IPS-NIHi11 (cell line): Measurements from ENCODE around the gene OAT.
A peak's percentile ranks its signal among the peaks of the same experiment; 100 is the strongest.

ENCODE experiments used
- DNase-seq: peaks from one replicate; pipeline ENCODE4 v3.0.0; 2012; ENCODE audit warnings: mixed read lengths, low spot score

The OAT gene

GRCh38 chr10:124402273-124402672 is 16.4 kb downstream of the OAT start:
- DNase-seq, result no peak

GRCh38 chr10:124401633-124402032 is 17.1 kb downstream of the OAT start:
- no peak for DNase-seq

GRCh38 chr10:124394583-124394982 is 24.1 kb downstream of the OAT start:
- no peak for DNase-seq

- DNase-seq, result no peak
These were observed 25.9 kb downstream of the OAT start for GRCh38 chr10:124392626-124393342.

- DNase-seq, result no peak
These were observed 28.1 kb downstream of the OAT start for GRCh38 chr10:124390471-124391187.

GRCh38 chr10:124389613-124390361 is 28.9 kb downstream of the OAT start:
- DNase-seq, result no peak

- DNase-seq, result peak; percentile 100
These were observed 29.7 kb downstream of the OAT start for GRCh38 chr10:124388823-124389612.

GRCh38 chr10:124388476-124388822 is 30.3 kb downstream of the OAT start:
- DNase-seq, result no peak

GRCh38 chr10:124387078-124387874 is 31.4 kb downstream of the OAT start:
- DNase-seq, result peak; percentile 56

GRCh38 chr10:124386186-124387077 is 32.3 kb downstream of the OAT start:
- peak; percentile 54 for DNase-seq

GRCh38 chr10:124385627-124386185 is 33.0 kb downstream of the OAT start:
- no peak for DNase-seq

GRCh38 chr10:124384591-124385190 is 34.0 kb downstream of the OAT start:
- DNase-seq, result no peak

GRCh38 chr10:124384172-124384571 is 34.6 kb downstream of the OAT start:
- DNase-seq, result no peak

GRCh38 chr10:124383496-124383895 is 35.2 kb downstream of the OAT start:
- no peak for DNase-seq

GRCh38 chr10:124381011-124381611 is 37.6 kb downstream of the OAT start:
- DNase-seq, result no peak

GRCh38 chr10:124380256-124380995 is 38.3 kb downstream of the OAT start:
- DNase-seq, result no peak

GRCh38 chr10:124379609-124380193 is 39.0 kb downstream of the OAT start:
- no peak for DNase-seq

GRCh38 chr10:124378881-124379471 is 39.7 kb downstream of the OAT start:
- DNase-seq, result peak; percentile 72
